NK-92 treated with Interleukin-12 subunit alpha and Interleukin-12 subunit beta, amount 100 ng/mL, for 24 hours (cell line): ENCODE measurements around the gene ANKS6.

Experiments used
- DNase-seq: peaks from one replicate; lab custom pipeline; 2025; lab: John Stamatoyannopoulos, UW

ANKS6 gene

GRCh38 chr9:98771209-98771874, 25.0 kb downstream of the ANKS6 start:
- no peak for DNase-seq

DNA sequence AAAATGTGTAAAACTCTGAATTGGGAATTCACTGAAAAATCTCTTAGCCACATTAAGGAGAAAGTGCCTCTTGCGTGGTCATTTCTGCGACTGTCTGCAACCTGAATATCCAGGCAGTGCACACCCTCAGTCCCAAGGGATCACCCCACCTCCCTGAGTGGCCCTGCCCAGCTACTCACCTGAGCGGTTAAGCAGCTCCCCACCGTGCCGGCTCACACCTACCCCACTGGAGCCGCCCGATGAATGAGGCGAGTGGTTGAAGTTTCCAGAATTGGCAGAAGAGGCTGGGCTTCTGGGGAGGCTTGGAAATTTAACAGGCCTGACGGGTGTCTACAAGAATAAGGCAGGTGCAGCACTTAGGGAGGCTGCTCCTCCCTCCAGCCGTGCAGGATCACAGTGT, 25.6 kb downstream of the ANKS6 start:
- no peak for DNase-seq

DNA sequence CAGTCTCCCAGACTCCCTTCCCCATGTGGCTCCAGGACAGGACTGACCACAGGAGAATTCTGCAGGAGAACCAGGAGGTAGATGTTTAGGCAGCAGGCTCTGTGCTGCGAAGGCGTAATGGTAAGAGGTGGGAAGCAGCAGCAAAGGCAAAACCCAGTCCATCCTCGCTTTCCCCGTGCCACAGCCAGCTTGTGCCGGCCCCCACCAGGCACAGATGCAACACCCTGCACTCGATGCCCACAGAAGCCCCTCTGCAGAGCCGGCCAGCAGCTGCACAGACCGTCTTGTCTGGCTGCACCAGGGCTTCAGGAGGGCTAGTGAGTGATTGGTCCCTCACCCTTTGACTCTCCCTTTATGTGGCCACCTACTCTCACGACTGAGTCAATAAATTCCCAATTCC, 28.0 kb downstream of the ANKS6 start:
- no peak for DNase-seq

DNA sequence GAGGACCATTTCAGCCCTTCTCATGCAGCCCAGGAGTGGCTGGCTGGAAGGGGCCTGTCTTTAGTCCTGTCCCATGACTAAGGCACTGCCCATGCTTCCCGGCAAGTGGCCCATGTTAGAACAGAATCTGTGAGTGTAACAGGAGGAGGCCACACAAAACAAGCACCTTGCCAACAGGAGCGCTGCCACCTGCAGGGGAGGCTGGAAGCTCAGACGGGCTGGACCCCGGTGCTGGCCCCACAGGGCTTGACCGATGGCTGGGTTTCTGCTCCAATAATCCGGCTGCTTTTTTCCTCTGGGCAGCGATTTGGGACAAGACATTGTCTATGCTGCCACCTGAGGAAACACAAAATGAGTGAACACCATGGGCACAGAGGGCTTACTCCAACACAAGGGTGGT, 28.4 kb downstream of the ANKS6 start:
- no peak for DNase-seq

DNA sequence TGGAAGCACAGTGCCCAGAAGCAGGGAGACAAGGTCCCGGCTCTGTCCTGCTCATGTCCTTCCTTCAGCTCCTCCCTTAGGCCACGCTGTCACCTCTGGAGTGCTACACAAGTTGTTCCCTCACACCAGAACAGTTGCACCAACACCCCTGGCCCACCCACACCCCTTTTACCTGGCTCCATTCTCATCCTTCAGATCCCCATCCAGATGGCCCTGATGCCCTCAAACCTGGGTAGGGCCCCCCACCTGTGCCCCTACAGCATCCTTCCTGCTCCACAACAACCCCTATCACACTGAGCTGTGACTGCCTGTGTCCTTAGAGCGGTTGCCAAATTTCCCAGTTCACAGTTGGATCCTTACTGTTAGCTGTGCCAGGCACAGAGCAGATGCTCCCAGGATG, 29.2 kb downstream of the ANKS6 start:
- no peak for DNase-seq

DNA sequence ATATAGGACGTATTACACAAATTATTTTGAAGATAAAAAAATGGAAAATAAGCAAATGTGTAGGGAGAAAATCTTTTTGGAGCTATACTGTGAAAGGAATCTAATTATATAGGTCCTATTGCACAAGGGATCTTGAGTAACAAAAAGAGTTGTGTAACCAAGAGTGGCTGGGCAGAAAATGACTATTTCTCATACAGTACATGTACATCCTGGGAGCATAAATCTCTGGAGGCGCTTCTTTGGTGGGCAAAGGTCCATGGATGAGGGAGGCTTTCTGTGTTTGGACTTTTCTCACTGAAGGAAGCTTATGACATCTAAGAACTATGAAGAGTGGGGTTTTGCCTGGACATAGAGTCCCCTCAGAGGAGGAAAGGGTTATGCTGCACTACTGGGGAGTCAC, 29.8 kb downstream of the ANKS6 start:
- DNase-seq: no peak

DNA sequence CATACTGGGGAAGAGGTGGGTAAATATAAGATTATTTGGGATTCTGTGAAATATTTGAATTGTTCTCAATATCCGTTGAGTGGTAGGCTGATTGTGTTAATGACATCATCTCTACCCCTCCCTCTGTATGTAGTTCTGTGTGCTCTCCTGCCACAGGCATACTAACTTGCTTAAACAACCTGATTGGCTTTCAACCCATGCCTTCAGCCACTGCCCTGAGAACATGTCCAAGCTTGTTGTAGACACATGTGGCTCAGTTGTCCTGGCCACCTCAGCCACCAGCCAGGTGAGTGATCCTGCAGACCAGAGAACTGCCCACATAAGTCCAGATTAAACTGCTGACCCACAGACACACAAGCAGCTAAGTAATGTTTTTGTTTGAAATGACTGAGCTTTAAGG, 31.1 kb downstream of the ANKS6 start:
- no peak for DNase-seq

DNA sequence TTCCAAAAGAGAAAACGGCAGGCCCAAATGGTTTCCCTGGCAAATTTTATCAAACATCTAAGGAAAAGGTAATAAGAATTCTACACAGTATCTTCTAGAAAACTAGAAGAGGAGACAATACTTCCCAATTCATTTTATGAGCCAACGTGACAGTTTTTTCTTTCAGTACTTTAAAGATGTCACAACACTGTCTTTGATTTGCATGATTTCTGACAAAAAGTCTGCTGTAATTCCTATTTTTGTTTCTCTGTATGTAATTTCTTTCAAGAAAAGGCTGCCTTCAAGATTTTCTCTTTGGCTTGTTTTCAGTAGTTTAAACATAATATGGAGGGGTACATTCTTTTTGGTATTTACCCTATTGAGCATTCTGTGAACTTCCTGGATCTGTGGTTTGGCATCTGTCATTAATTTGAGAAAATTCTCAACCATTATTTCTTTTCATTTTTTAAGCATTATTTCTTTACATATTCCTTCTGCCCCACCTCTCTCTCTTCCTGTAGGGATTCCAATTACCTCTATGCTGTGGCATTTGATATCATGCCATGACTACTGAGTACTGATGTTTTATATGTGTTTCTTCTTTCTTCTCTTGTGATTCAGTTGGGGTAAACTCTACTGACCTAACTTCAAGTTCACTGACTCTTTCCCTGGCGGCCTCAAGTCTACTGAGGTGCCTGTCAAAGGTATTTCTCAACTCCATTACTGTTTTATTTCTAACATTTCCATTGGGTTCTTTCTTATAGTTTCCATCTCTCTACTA, 32.2 kb downstream of the ANKS6 start:
- DNase-seq: no peak

GRCh38 chr9:98760231-98760630, 36.1 kb downstream of the ANKS6 start:
- DNase-seq: no peak

GRCh38 chr9:98755006-98755618, 41.2 kb downstream of the ANKS6 start:
- DNase-seq: no peak

GRCh38 chr9:98751210-98751609, 45.1 kb downstream of the ANKS6 start:
- no peak for DNase-seq

GRCh38 chr9:98750364-98751060, 45.8 kb downstream of the ANKS6 start:
- no peak for DNase-seq

DNA sequence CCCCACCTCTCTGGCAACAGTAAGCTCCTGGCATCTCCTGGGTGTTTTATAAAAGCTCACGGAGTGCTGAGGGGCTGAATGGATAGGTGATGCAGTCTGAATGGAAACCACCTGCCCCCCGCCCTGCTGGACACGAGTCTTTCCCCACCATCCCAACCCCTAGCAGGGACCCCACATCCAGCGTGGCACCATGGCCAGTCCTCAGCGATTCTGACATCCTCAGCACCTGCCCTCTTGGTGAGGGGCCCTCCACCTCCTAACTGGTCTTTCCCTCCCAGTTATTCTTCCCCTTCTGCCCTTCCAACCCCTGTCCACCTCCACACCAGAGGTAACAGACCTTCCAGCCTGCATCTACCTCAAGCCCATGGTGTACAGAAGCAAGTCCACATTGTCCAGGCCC, 48.9 kb downstream of the ANKS6 start:
- DNase-seq: no peak

DNA sequence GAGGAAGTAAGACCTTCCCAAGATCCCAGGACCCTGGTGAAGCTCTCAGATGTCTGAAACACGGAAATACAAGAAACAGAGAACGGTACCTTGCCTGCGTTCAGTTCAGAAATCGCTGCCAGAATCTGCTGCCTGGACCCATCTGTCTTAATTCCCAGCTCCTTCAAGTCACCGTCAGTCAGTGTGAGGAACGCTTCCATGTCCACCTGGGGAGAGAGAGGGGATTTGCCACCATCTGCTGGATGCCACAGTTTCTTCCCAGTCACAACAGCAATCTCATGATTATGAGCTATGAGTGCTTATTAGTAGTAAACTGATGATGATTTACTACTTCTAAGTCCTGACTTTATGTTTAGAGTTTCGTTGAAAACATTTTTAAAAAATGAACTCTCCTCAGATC, 50.9 kb downstream of the ANKS6 start:
- no peak for DNase-seq

DNA sequence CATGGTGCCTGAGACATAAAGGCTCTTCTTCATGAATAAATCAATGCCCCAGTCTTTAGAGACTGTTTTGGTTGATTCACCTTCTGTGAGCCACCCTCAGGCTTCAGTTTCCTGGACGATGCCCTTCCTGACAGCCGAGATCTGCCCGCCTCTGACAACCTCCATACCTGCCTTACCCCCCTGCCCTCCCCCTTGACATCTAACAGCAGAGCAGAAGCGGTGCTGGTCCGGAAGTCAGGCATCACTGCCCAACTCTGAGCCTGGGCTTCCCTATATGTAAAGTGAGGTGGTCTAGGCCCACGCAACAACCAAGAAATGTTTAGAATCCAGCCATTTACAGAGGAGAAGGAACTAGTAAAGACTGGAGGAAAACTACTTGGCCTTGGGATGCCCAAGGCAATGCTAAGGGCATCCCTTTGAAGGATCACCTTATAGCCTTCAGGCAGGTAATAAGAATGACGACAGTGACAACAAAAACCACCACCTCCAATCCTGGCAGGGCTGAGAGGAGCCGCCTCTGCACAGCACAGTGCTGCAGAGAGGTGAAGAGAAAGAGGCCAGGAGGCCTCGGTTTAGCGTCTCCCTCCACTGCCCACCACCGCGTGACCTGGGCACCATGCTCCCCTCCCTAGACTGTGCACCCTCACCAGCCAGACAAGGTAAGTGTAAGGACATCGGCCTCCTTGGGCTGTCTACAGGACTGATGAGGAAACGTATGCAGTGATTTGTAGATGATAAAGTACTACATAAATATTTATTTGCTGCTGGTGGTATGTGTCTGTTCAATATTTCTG, 52.3 kb downstream of the ANKS6 start:
- no peak for DNase-seq

GRCh38 chr9:98743329-98743728, 53.0 kb downstream of the ANKS6 start:
- DNase-seq: no peak

GRCh38 chr9:98742325-98743280, 53.8 kb downstream of the ANKS6 start:
- DNase-seq: no peak

- DNase-seq: no peak
Measured at GRCh38 chr9:98740226-98740881, 56.0 kb downstream of the ANKS6 start.

GRCh38 chr9:98738741-98739140, 57.6 kb downstream of the ANKS6 start:
- DNase-seq: no peak

- DNase-seq: no peak
Measured at GRCh38 chr9:98736226-98736625, 60.1 kb downstream of the ANKS6 start.
